Measurements from ENCODE around the gene IL1RAPL1.

DNA sequence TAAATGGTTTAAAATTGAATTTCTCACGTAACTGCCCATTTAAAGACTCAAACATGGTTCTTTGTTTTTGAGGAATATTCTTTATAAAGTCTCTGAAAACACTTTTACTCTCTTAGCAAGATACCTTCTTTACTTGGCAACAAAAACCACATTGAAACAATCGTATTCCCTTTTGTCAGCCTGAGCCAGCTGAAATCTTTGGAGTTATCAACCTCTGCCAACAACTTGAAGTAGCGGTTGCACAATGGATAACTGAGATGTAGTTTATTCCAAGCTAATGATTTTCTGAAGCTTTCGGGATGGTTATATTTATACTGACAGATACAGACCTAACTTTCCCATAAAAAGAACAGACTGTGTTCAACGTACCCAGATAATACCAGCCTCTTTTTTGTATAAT lies 561.3 kb downstream of the IL1RAPL1 start:
- no peak for TF ChIP-seq GATA2 (IDR thresholded peaks at IDR 0.05; ENCODE audit: low read depth, low read length)
- TF ChIP-seq GATA3 (IDR thresholded peaks at IDR 0.05; ENCODE audit: low read depth, low read length) = no peak
